Muscle of back (tissue), 11 donors: ENCODE results near the gene EFS. TPM values are rescaled to one million over a fixed set of nuclear protein-coding genes. Genes with fewer than 3 reads are reported as not detected.
A peak's percentile ranks its signal among the peaks of the same experiment; 100 is the strongest.
"Not testable (repeated sequence)": the region's sequence is repeated elsewhere in the genome, so short reads cannot be mapped to it uniquely, and the experiment has no call there.

Source experiments
- DNase-seq, 3 donors: peaks; one replicate each; pipeline versions ENCODE4 v3.0.0 to v3.0.0-alpha.2; 2013
- polyA plus RNA-seq, 10 donors: library from polyadenylated mRNA; unstranded; fragments of 120-200 nt; gene quantifications; one replicate each; pipeline ENCODE4 v1.2.1, GENCODE V29; 2013; ENCODE audit not compliant: insufficient read length in 10 of 10

EFS gene
- polyA plus RNA-seq, 10 donors, result 36.1 to 52.0 (median 41.6) TPM

GRCh38 chr14:23335623-23336022, 29.3 kb downstream of the EFS start:
- no peak for DNase-seq

- peak; percentile 74 to 83 (median 82) for DNase-seq
These were observed 36.8 kb downstream of the EFS start for GRCh38 chr14:23327947-23328744.

GRCh38 chr14:23326491-23327332, 38.3 kb downstream of the EFS start:
- DNase-seq, result no peak

- DNase-seq, result not testable (repeated sequence)
These were observed 39.2 kb downstream of the EFS start for GRCh38 chr14:23325746-23326145.

- no peak for DNase-seq
These were observed 40.0 kb downstream of the EFS start for GRCh38 chr14:23324993-23325392.

- DNase-seq, result no peak
These were observed 40.5 kb downstream of the EFS start for GRCh38 chr14:23324455-23324846.

GRCh38 chr14:23323838-23324454, 41.0 kb downstream of the EFS start:
- DNase-seq, result no peak

GRCh38 chr14:23322568-23323517, 42.1 kb downstream of the EFS start:
- DNase-seq, result no peak

GRCh38 chr14:23321572-23322547, 43.1 kb downstream of the EFS start:
- peak; percentile 21 to 81 (median 46) for DNase-seq

GRCh38 chr14:23320584-23321571, 44.1 kb downstream of the EFS start, which contains the start of gene PABPN1:
Gene PABPN1, plus strand, starts transcription at chr14:23321457. Its CDS starts 13 bp downstream, at chr14:23321470.
- peak; percentile 99 to 100 (median 100) for DNase-seq

- no peak for DNase-seq
These were observed 45.0 kb downstream of the EFS start for GRCh38 chr14:23319746-23320583.

- DNase-seq, result no peak
These were observed 48.7 kb downstream of the EFS start for GRCh38 chr14:23316300-23316699.

- no peak for DNase-seq
These were observed 54.4 kb downstream of the EFS start for GRCh38 chr14:23310546-23310945.

GRCh38 chr14:23308721-23309445, 56.1 kb downstream of the EFS start:
- no peak for DNase-seq

- no peak for DNase-seq
These were observed 57.0 kb downstream of the EFS start for GRCh38 chr14:23307687-23308644.

GRCh38 chr14:23307146-23307530, 57.8 kb downstream of the EFS start:
- no peak for DNase-seq
